ENCODE data around the gene RYR2.

GRCh38 chr1:237120683-237121082 is 78.7 kb downstream of the RYR2 start:
- no peak for TF ChIP-seq EP300 (IDR thresholded peaks at IDR 0.05)
- TF ChIP-seq, protein P1, sequence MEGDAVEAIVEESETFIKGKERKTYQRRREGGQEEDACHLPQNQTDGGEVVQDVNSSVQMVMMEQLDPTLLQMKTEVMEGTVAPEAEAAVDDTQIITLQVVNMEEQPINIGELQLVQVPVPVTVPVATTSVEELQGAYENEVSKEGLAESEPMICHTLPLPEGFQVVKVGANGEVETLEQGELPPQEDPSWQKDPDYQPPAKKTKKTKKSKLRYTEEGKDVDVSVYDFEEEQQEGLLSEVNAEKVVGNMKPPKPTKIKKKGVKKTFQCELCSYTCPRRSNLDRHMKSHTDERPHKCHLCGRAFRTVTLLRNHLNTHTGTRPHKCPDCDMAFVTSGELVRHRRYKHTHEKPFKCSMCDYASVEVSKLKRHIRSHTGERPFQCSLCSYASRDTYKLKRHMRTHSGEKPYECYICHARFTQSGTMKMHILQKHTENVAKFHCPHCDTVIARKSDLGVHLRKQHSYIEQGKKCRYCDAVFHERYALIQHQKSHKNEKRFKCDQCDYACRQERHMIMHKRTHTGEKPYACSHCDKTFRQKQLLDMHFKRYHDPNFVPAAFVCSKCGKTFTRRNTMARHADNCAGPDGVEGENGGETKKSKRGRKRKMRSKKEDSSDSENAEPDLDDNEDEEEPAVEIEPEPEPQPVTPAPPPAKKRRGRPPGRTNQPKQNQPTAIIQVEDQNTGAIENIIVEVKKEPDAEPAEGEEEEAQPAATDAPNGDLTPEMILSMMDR (IDR thresholded peaks at IDR 0.05): no peak
- TF ChIP-seq POLR2AphosphoS5 (IDR thresholded peaks at IDR 0.05): no peak
- TF ChIP-seq POLR2A (IDR thresholded peaks at IDR 0.05): no peak
